Loucy (cell line): Measurements from ENCODE around the gene MAK.

ENCODE experiments used
- CTCF ChIP-seq: fragments of 200-600 bp; sonication (generic); conservative IDR thresholded peaks from 2 replicates; pipeline ENCODE4 v1.5.1; 2014; ENCODE audit warnings: mild to moderate bottlenecking, antibody characterized with exemption, low read length
- EZH2phosphoT487 ChIP-seq: fragments of 200-600 bp; IDR thresholded peaks from 2 replicates; pipeline ENCODE4 v1.6.1; 2018; ENCODE audit warnings: antibody characterized with exemption, mild to moderate bottlenecking, moderate library complexity, borderline replicate concordance

- TF ChIP-seq CTCF (no peak), EZH2phosphoT487 (no peak)
Measured at GRCh38 chr6:10880366-10880765, 42.0 kb upstream of the MAK start.
